CD4-positive, alpha-beta memory T cell (primary cell): ENCODE data around the gene LCA5L. TPM values are rescaled to one million over a fixed set of nuclear protein-coding genes. Genes with fewer than 3 reads are reported as not detected.

ENCODE experiments used
- CTCF ChIA-PET: fragments of 350-600 bp; sonication (Branson Sonifier 250); formaldehyde crosslinking; loops from one replicate; lab custom pipeline; 2021; ENCODE audit warnings: inconsistent platforms; ENCODE audit not compliant: partially characterized antibody; lab: Charles Lee
- POLR2A ChIA-PET: fragments of 350-600 bp; sonication (Branson Sonifier 250); formaldehyde crosslinking; loops from one replicate; lab custom pipeline; 2021; ENCODE audit not compliant: partially characterized antibody; lab: Charles Lee
- DNase-seq, 5 donors: peaks; one replicate each; pipeline versions ENCODE4 v3.0.0 to v3.0.0-alpha.2; 2020 to 2022; ENCODE audit warnings: mixed read lengths in 1 of 5
- H3K27ac ChIP-seq: one replicate; pipeline ENCODE4 v1.7.0; 2013; ENCODE audit warnings: low read depth, low read length
- H3K27me3 ChIP-seq: 2 replicates; pipeline ENCODE4 v1.7.0; 2013; ENCODE audit warnings: mild to moderate bottlenecking, low read length, moderate library complexity; ENCODE audit not compliant: insufficient read depth
- H3K36me3 ChIP-seq: 2 replicates; pipeline ENCODE4 v1.7.0; 2013; ENCODE audit warnings: mild to moderate bottlenecking, low read length, moderate library complexity; ENCODE audit not compliant: insufficient read depth
- H3K4me1 ChIP-seq: 2 replicates; pipeline ENCODE4 v1.7.0; 2013; ENCODE audit warnings: mild to moderate bottlenecking, low read length, moderate library complexity; ENCODE audit not compliant: insufficient read depth
- H3K4me3 ChIP-seq, 2 donors: one replicate each; pipeline ENCODE4 v1.7.0; 2013; ENCODE audit warnings: low read length in 2 of 2, mild to moderate bottlenecking in 1 of 2
- H3K9me3 ChIP-seq, 2 donors: one replicate each; pipeline ENCODE4 v1.7.0; 2013; ENCODE audit warnings: low read length in 2 of 2, control low read depth in 1 of 2; ENCODE audit not compliant: control insufficient read depth in 1 of 2
- H3K27ac Mint-ChIP-seq, 7 donors: one replicate each; pipeline ENCODE4 v1.8.0; 2020 to 2021; ENCODE audit warnings: mixed read lengths in 7 of 7, mild to moderate bottlenecking in 6 of 7, inconsistent platforms in 3 of 7, moderate library complexity in 3 of 7
- H3K27me3 Mint-ChIP-seq, 2 donors: one replicate each; pipeline ENCODE4 v1.8.0; 2020 to 2021; ENCODE audit warnings: mixed read lengths in 2 of 2
- H3K36me3 Mint-ChIP-seq, 2 donors: one replicate each; pipeline ENCODE4 v1.8.0; 2020 to 2021; ENCODE audit warnings: mixed read lengths in 2 of 2, inconsistent platforms in 1 of 2, mild to moderate bottlenecking in 1 of 2
- H3K4me1 Mint-ChIP-seq, 4 donors: one replicate each; pipeline ENCODE4 v1.8.0; 2020 to 2021; ENCODE audit warnings: mixed read lengths in 4 of 4, mild to moderate bottlenecking in 1 of 4
- H3K4me3 Mint-ChIP-seq, 8 donors: one replicate each; pipeline ENCODE4 v1.8.0; 2020 to 2021; ENCODE audit warnings: mixed read lengths in 8 of 8, mild to moderate bottlenecking in 7 of 8, moderate library complexity in 6 of 8, inconsistent platforms in 3 of 8
- H3K9me3 Mint-ChIP-seq, 8 donors: one replicate each; pipeline ENCODE4 v1.8.0; 2020 to 2021; ENCODE audit warnings: mixed read lengths in 8 of 8, mild to moderate bottlenecking in 5 of 8, inconsistent platforms in 3 of 8, moderate library complexity in 1 of 8
- intact Hi-C: fragments of 100-400 bp; cut with micrococcal nuclease; formaldehyde crosslinking; loops from one replicate; pipeline ENCODE4 v1.15.1; 2023
- polyA plus RNA-seq, 2 donors: library from polyadenylated mRNA; unstranded; fragments of 300-500 nt; fragmentation: Illumina TruSeq; gene quantifications; one replicate each; pipeline ENCODE4 v1.2.3, GENCODE V29; 2021
- total RNA-seq, 2 experiments: library from RNA; stranded (reverse); gene quantifications; one replicate each; pipeline ENCODE4 v1.2.3, GENCODE V29; 2021

Gene LCA5L
- total and polyA plus RNA-seq, 4 experiments from 2014 or later: not detected

DNA sequence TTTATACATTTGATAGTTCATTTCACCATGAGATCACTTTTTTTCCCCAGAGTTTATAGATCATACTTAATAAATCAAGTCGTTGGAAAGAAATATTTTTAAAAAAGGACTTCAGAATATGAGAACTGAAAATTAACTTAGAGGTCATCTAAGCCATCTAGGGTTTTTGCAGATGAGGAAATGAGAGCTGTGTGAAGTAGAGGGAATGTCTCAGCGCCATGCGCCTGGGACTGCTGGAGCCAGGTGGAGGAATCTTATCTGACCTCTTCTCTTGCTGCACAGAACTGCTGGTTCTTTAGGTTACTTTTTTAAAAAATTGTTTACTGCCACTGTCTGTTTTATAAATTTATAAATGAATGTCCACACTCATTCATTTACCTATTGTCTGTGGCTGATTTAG, 17.7 kb upstream of the LCA5L start:
- H3K4me3 Mint-ChIP-seq: no peak overlapping the region
- no peak overlapping the region for H3K27ac ChIP-seq
- H3K9me3 Mint-ChIP-seq: no peaks in the 10 kb centered on the region
- no peak overlapping the region for H3K4me3 ChIP-seq
- no peaks in the 10 kb centered on the region for H3K4me1 ChIP-seq
- H3K4me1 Mint-ChIP-seq: no peaks in the 10 kb centered on the region
- H3K27me3 ChIP-seq: no peaks in the 10 kb centered on the region
- no peaks in the 10 kb centered on the region for H3K36me3 ChIP-seq
- H3K27ac Mint-ChIP-seq: no peak overlapping the region
- H3K27me3 Mint-ChIP-seq: no peaks in the 10 kb centered on the region
- ChIA-PET POLR2A (no interaction called here), CTCF (interaction anchor here (0.5 kb wide), 1 partner anchor 65 kb away, joined by 3 read pairs; no protein-coding TSS in a partner anchor)
- DNase-seq: no peak
- H3K9me3 ChIP-seq: no peaks in the 10 kb centered on the region
- peaks cover 0 to 1% of the 10 kb centered on the region in 2 donors for H3K36me3 Mint-ChIP-seq
- intact Hi-C loops: no loop called here

DNA sequence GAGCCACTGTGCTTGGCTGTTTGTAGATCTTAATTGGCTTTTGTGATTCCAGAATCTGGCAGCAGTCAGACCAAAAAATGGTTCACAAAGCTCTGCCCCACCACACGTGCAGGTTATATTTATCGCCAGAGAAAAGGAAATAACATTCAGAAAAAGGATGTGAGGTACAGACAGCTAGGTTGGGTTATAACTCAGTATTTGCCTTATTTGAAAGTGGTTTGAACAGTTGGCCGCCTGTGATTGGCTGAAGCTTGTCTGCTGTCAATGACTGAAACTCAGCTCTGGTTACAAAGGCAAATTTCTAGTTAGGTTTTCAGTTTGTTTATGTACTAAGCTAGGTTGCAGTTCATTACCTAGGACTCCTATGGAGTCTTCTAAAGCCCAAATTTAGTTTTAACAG, 15.8 kb upstream of the LCA5L start:
- ChIA-PET POLR2A (no interaction called here), CTCF (no interaction called here)
- Histone ChIP-seq H3K4me3 (no peak overlapping the region), H3K4me1 (no peaks in the 10 kb centered on the region), H3K27ac (no peak overlapping the region), H3K9me3 (no peaks in the 10 kb centered on the region), H3K36me3 (no peaks in the 10 kb centered on the region), H3K27me3 (no peaks in the 10 kb centered on the region)
- H3K27ac Mint-ChIP-seq: no peak overlapping the region
- H3K9me3 Mint-ChIP-seq: no peaks in the 10 kb centered on the region
- DNase-seq: no peak
- intact Hi-C loops: no loop called here
- H3K36me3 Mint-ChIP-seq: peaks cover 0 to 1% of the 10 kb centered on the region in 2 donors
- H3K27me3 Mint-ChIP-seq: peaks cover 0 to 1% of the 10 kb centered on the region in 2 donors
- H3K4me1 Mint-ChIP-seq: no peaks in the 10 kb centered on the region
- H3K4me3 Mint-ChIP-seq: no peak overlapping the region

DNA sequence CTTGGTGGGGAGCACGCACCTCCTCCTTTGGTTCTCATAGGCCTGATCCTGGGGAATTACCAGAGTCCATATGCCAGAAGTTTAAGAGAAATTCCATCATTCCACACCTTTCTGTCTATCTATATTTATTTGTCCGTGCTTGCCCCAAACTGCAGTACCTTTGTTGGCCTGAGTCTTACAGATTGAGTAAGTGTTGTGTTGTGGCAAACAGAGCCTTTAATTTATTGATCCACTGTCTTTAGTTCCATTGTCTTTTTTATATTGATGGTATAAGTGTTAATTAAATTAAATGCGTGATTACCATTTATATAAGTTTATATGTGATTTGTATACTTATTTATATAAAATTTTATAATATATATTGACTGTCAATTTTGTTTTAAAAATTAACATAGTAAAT, 11.1 kb upstream of the LCA5L start:
- CTCF ChIA-PET: no interaction called here
- Histone ChIP-seq H3K27me3 (peaks cover 3% of the 10 kb centered on the region), H3K4me3 (no peak overlapping the region), H3K9me3 (no peaks in the 10 kb centered on the region), H3K4me1 (no peaks in the 10 kb centered on the region), H3K36me3 (no peaks in the 10 kb centered on the region), H3K27ac (no peak overlapping the region)
- POLR2A ChIA-PET: no interaction called here
- Mint-ChIP-seq H3K27me3 (peaks cover 4 to 10% of the 10 kb centered on the region in 2 donors), H3K4me3 (no peak overlapping the region), H3K36me3 (no peaks in the 10 kb centered on the region), H3K4me1 (no peaks in the 10 kb centered on the region), H3K27ac (peak overlapping the region in 1 of 7 donors; percentile 46), H3K9me3 (no peaks in the 10 kb centered on the region)
- intact Hi-C loops: no loop called here
- DNase-seq: no peak

DNA sequence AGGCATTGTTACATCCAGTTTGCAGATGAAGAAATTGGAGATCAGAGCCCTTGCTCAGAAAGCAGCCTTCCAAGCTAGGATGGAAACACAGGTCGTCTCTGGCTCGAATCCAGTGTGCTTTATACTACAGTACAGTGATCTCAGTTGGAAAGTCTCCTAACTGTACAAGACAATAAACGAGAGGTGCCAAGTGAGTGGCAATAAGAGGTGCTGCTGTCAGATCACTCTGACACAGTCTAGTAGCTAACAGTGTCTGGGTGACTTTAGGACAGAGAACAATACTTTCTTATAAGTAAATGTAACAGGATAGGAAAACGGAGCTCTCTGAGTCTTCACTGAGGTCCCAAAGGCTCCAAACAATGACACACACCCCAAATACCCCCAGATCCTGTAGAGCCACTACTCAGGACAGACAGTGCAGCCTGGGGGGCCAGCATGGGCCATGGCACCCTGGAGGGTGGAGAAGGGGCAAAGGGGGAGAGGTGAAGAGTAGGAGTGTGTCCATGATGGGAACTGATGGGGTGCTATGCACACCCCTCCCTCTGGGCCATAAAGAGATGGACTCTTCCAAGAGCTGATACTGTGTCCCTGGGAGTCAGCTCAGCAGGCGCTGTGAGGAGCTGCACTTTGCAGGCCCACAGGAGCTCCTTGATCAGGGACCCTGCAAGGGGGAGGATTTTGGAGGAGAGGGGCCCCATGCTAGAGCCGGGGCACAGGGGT, 9.5 kb upstream of the LCA5L start:
- DNase-seq: no peak
- H3K36me3 Mint-ChIP-seq: no peaks in the 10 kb centered on the region
- POLR2A ChIA-PET: no interaction called here
- H3K27me3 Mint-ChIP-seq: peaks cover 4 to 12% of the 10 kb centered on the region in 2 donors
- H3K27me3 ChIP-seq: peaks cover 3% of the 10 kb centered on the region
- intact Hi-C loops: no loop called here
- H3K4me3 Mint-ChIP-seq: no peak overlapping the region
- CTCF ChIA-PET: no interaction called here
- no peaks in the 10 kb centered on the region for H3K4me1 ChIP-seq
- H3K27ac Mint-ChIP-seq: no peak overlapping the region
- H3K4me1 Mint-ChIP-seq: no peaks in the 10 kb centered on the region
- no peaks in the 10 kb centered on the region for H3K9me3 Mint-ChIP-seq
- H3K9me3 ChIP-seq: no peaks in the 10 kb centered on the region
- H3K27ac ChIP-seq: no peak overlapping the region
- H3K36me3 ChIP-seq: no peaks in the 10 kb centered on the region
- H3K4me3 ChIP-seq: no peak overlapping the region

DNA sequence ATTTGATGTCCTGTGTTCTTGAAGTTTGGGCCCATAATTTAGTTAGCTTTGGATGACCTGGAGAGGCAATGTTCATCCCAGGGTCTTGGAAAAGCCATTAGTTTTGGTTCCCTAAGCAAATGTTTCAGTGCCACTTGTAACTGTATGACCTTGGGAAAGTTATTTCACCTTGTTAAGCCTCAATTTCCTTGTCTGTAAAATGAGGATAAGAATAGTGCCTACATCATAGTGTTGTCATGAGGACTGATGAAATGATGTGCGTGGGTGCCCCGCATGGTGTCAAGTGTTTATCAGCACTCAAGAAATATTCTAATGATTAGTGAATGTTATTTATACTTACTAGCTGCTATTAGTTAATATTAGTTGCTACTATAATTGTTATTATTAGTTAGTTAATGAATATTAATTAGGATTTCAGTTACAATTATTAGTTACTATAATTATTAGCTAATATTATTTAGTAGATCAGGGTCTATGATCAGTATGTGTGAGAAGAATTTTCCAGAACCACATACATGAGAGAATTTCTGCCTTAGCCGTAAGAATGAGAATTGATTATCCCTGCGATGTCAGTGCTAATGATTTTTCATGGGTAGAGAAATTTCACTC, 8.1 kb upstream of the LCA5L start:
- POLR2A ChIA-PET: no interaction called here
- Mint-ChIP-seq H3K9me3 (no peaks in the 10 kb centered on the region), H3K27me3 (peaks cover 4 to 12% of the 10 kb centered on the region in 2 donors), H3K36me3 (no peaks in the 10 kb centered on the region), H3K4me3 (no peak overlapping the region), H3K27ac (no peak overlapping the region), H3K4me1 (no peaks in the 10 kb centered on the region)
- no peaks in the 10 kb centered on the region for H3K9me3 ChIP-seq
- CTCF ChIA-PET: interaction anchor here (0.7 kb wide), 1 partner anchor 12 kb away, joined by 3 read pairs; no protein-coding TSS in a partner anchor
- H3K27me3 ChIP-seq: peaks cover 3% of the 10 kb centered on the region
- no peak overlapping the region for H3K27ac ChIP-seq
- H3K4me1 ChIP-seq: no peaks in the 10 kb centered on the region
- no peak for DNase-seq
- no peak overlapping the region for H3K4me3 ChIP-seq
- no peaks in the 10 kb centered on the region for H3K36me3 ChIP-seq
- intact Hi-C loops: no loop called here

DNA sequence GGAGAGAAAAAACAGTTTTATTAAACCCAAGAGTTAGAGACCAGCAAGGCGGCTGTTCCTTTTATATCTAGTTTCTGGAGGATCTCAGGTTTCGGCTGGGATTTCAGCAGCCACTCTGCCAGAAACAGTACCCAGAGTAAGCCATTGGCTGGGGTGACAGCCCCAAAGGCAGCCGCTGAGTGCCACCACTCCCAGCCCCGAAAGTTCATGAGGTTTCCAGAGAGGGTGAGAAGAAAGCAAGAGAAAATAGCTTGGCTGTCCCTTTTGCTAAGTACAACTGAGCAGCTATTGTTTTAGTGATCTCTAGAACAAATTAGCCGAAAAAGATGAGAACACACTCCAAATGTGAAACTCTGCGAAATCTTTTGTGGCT, 7.4 kb upstream of the LCA5L start:
- Histone ChIP-seq H3K4me3 (no peak overlapping the region), H3K9me3 (no peaks in the 10 kb centered on the region), H3K36me3 (no peaks in the 10 kb centered on the region), H3K27me3 (peaks cover 3% of the 10 kb centered on the region), H3K27ac (no peak overlapping the region), H3K4me1 (no peaks in the 10 kb centered on the region)
- Mint-ChIP-seq H3K4me3 (no peak overlapping the region), H3K27me3 (peaks cover 4 to 12% of the 10 kb centered on the region in 2 donors), H3K9me3 (no peaks in the 10 kb centered on the region), H3K4me1 (peaks cover 0 to under 1% (median 0%) of the 10 kb centered on the region in 4 donors), H3K27ac (peak overlapping the region in 1 of 7 donors; percentile 3), H3K36me3 (no peaks in the 10 kb centered on the region)
- ChIA-PET CTCF (no interaction called here), POLR2A (no interaction called here)
- no peak for DNase-seq
- intact Hi-C loops: no loop called here

DNA sequence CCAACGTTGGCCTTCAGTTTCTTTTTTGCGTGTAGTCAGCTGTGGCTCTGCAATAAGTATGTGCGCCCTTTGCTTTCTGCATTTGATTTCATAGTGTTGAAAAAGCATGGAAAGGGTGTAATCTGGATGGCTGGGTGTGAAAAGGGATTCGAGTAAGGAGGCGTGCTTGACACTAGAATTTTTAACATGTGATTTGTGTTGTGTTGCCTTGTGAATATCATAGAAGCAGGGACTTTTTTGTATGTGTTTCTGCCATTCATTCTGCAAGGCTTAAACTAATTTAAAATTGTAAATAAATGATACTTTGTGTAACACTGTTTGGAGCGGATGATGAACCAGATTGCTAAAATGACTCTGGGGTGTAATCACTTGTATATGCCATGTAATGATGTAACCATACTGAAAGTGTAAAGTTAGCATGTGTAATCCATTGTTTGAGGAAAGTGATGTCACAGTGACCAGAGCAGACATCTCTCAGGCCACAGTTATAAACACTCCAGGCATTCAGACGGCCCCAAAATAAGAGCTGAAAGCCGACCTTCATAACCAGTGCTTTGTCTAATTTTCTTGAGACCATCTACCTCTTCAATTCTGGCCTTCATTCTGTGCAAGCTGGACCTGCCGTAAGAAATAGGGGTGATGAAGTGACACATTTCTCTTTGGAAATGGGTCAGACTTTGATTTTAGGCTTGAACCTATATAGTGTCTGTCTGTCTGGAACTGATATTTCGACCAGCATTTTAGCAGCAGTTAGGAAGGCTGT, 6.8 kb upstream of the LCA5L start:
- Histone ChIP-seq H3K9me3 (no peaks in the 10 kb centered on the region), H3K27me3 (peaks cover 3% of the 10 kb centered on the region), H3K4me1 (no peaks in the 10 kb centered on the region), H3K4me3 (no peak overlapping the region), H3K36me3 (no peaks in the 10 kb centered on the region), H3K27ac (no peak overlapping the region)
- POLR2A ChIA-PET: no interaction called here
- Mint-ChIP-seq H3K27me3 (peaks cover 4 to 12% of the 10 kb centered on the region in 2 donors), H3K9me3 (no peaks in the 10 kb centered on the region), H3K4me3 (no peak overlapping the region), H3K4me1 (peaks cover 0 to 1% (median 0%) of the 10 kb centered on the region in 4 donors), H3K27ac (peak overlapping the region in 1 of 7 donors; percentile 3), H3K36me3 (no peaks in the 10 kb centered on the region)
- no peak for DNase-seq
- intact Hi-C loops: no loop called here
- CTCF ChIA-PET: no interaction called here
